Activated T-cell treated with anti-CD3 and anti-CD28 coated beads for 48 hours (primary cell): ENCODE data around the gene PTGER4.
A peak's percentile ranks its signal among the peaks of the same experiment; 100 is the strongest.

Experiments used
- DNase-seq: peaks from one replicate; pipeline ENCODE4 v3.0.0-alpha.2; 2020; ENCODE audit warnings: low read depth

The PTGER4 gene

DNA sequence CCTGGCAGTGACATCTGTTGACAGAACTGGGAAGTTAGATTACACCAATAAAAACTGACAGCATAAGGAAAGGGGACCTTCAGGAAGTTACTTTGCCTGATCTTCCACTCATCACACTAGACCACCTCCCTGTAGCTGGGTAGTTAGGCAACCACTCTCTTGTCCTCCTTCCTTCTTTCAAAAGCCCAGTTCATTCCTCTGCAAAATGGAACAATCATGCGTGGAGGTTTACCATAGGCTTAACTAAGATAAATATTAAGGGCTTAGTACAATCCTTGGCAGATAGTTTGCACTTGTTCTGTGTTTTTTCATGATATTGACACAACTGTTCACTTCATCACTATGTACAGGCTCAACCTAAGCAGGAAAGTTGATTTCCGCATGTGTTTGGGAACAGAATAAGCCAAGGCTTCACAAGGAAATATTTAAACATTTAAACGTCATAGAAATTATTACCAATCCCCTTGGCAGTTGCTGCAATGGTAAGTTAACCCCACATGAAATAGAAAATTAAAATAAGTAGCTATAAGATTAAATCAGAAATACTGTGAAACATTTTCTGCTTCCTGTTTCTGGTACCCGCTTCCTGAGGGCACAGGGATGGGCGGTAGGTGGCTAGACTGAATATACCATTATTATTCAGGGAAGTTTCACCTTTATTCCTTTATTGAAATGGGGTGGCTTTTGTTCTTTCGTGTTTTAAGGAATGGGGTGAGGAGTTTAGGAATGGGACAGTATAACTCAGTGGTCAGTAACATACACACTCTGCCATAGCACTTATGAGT, 9.9 kb upstream of the PTGER4 start:
- DNase-seq, result no peak

DNA sequence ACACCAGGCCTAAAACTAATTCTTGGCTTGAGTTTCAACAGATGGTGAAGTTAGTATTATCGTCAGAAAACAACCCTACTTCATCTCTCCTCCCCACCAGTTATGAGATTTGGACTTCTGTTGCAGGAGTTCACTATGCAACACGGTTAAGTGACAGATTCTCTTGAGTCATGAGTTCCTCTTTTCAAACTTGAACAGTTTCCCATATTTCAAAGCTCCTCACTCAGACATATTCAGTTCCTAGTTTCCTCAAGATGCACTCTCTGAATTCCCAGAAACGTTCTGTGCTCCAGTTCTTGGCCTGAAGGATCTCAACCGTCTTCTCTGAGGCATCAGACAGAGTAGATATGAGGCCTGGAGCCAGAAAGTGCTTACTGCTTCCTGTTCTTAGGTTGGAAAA, 7.3 kb upstream of the PTGER4 start:
- DNase-seq, result no peak

GRCh38 chr5:40674661-40675235, 5.0 kb upstream of the PTGER4 start:
- DNase-seq, result no peak

GRCh38 chr5:40675396-40676133, 4.2 kb upstream of the PTGER4 start:
- no peak for DNase-seq

- no peak for DNase-seq
Observed at GRCh38 chr5:40676613-40677343, 2.9 kb upstream of the PTGER4 start.

GRCh38 chr5:40677456-40677855, 2.3 kb upstream of the PTGER4 start:
- no peak for DNase-seq

GRCh38 chr5:40678026-40678425, 1.7 kb upstream of the PTGER4 start:
- no peak for DNase-seq

DNA sequence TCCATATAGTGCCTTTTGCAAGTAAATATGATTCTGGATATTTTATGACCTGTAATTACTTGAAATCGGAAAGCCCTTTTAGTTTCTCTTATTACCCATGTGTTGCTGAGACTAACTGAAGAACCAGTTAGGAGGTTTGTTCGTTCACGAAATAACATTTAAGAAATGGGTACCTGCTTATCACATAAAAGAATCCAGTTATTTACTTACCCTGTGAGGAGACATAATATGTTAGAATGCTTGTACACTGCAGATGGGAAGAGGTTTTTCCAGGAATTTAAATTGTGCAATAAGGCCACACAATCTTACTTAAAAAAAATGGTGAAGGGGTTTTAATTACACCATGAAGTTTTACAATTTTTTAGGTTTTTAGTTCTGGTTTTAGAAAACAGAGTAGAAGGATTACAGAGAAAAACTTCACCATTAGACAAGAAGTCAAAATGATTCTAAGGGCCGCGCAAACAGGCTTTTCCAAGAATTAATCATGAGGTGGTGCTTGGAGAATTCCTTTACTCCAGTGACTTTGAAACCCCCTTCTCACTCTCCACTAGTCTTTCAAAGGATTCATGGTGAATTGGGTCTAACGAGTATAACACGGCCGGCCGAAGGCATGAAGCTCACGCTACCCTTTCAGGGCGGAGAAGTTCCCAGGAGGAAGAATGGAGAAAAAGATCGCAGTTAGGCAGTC, 1.1 kb upstream of the PTGER4 start:
- no peak for DNase-seq

DNA sequence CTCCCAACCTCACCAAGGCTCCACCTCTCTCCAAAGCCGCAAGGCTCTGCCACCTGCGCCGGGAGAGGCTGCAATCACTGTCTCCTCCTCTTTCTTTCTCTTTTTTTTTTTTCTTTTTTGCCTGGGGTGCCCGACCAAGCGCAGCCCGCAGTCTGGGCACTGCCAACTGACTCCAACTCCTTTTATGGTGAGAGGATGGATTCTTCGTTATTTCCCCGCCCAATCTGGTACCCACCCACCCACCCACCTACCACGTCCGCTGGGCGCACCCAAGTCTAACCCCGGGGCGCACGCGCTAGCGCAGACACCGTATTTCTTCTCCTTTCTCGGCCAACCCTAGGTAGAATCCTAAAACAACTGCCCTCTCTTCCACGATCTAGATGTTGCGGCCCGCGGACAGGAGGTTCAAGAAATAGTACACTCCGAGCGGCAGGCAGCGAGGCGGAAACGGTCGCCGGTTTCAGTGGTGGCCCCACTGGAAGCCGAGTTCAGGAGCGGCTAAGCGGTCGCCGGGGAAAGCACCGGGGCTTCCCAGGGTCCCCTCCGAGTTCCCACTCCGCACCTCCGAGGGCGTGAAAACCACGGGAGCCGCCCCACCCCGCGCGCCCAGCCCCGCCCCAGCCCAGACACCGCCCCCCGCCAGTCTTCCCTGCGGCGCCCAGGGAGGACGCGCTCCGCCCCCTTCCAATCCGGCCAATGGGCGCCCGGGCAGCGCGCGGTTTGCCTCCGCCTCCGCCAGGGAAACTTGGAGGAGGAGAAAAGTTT, 385 bp upstream of the PTGER4 start:
- peak; percentile 93 for DNase-seq

- DNase-seq, result peak; percentile 38
Observed at GRCh38 chr5:40680741-40681362, 1.1 kb downstream of the PTGER4 start.

DNA sequence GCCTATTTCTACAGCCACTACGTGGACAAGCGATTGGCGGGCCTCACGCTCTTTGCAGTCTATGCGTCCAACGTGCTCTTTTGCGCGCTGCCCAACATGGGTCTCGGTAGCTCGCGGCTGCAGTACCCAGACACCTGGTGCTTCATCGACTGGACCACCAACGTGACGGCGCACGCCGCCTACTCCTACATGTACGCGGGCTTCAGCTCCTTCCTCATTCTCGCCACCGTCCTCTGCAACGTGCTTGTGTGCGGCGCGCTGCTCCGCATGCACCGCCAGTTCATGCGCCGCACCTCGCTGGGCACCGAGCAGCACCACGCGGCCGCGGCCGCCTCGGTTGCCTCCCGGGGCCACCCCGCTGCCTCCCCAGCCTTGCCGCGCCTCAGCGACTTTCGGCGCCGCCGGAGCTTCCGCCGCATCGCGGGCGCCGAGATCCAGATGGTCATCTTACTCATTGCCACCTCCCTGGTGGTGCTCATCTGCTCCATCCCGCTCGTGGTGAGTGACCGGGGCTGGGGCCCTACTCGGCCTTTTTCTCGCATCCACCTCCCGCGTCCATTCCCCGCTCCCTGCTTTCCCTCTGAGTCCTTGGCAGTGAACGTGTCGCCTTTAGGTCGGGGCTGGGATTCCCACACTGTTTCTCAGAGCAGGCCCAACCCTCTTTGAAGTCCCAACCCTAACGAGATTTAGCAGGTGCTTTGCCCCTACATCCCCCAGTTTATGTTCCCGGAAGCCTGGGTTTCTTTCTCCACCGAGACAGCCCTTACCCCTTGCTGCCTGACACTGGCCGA, 1.8 kb downstream of the PTGER4 start:
- DNase-seq, result peak; percentile 41

GRCh38 chr5:40682154-40683017, 2.7 kb downstream of the PTGER4 start:
- no peak for DNase-seq

GRCh38 chr5:40683305-40683704, 3.6 kb downstream of the PTGER4 start:
- DNase-seq, result no peak

DNA sequence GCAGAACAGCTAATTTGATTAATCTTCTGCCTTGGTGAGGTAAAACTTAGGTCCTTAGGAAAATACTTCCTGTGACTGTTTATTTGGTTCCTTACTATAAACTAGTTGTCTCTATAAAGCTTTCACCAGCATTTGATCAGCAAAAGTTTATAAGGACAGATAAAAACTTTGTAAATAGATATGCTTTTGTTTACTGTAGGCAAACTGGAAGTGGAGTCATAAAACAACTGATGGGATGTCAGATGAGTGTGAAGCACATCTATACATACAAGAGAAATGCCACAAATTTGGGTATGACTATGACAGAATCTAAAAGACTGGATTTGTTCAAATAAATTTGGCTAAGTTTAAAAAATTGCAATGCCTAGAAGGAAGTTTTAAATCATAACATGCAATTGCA, 5.5 kb downstream of the PTGER4 start:
- DNase-seq, result no peak

- DNase-seq, result no peak
Observed at GRCh38 chr5:40685976-40686486, 6.3 kb downstream of the PTGER4 start.

GRCh38 chr5:40687321-40687720, 7.6 kb downstream of the PTGER4 start:
- DNase-seq, result no peak

GRCh38 chr5:40688127-40688761, 8.5 kb downstream of the PTGER4 start:
- DNase-seq, result peak; percentile 79

DNA sequence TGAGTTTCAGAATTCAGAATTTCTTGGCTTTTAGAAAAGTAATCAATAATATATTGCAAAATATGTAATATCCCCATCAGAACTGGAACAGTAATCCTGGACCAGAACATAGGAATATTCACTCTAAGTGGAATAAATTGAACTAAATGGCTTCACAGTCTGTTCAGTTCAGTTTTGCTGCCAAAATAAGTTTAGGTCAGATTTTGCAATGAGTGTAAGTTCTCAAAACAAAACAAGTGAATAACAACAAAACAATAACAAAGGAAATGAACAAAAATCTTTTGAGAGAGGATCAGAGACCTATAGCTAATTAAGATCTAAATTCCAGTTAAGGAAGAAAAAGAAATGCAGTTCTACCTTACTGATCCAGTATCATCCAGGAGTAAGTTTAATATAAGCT, 9.3 kb downstream of the PTGER4 start:
- no peak for DNase-seq
